Esophagus squamous epithelium (tissue), 5 donors: Measurements from ENCODE around the gene SMU1. TPM values are rescaled to one million over a fixed set of nuclear protein-coding genes. Genes with fewer than 3 reads are reported as not detected.

Experiments
- DNase-seq: peaks from one replicate; lab custom pipeline; 2025; lab: John Stamatoyannopoulos, UW
- H3K27ac ChIP-seq, 4 donors: fragments of 200-600 bp; sonication (generic); one replicate each; pipeline ENCODE4 v1.5.1; 2016 to 2019; ENCODE audit warnings: mild to moderate bottlenecking in 1 of 4
- H3K27me3 ChIP-seq, 4 donors: fragments of 200-600 bp; sonication (generic); 1 replicate in 3 of 4; 2 replicates in 1 of 4; pipeline versions ENCODE4 v1.5.1 to v1.6.0; 2017 to 2021; ENCODE audit warnings: antibody characterized with exemption in 1 of 4
- H3K36me3 ChIP-seq, 3 donors: fragments of 200-600 bp; sonication (generic); one replicate each; pipeline ENCODE4 v1.5.1; 2016 to 2019
- H3K4me1 ChIP-seq, 3 donors: fragments of 200-600 bp; sonication (generic); one replicate each; pipeline ENCODE4 v1.5.1; 2017 to 2019
- H3K4me3 ChIP-seq, 4 donors: fragments of 200-600 bp; sonication (generic); 1 replicate in 3 of 4; 2 replicates in 1 of 4; pipeline ENCODE4 v1.5.1; 2016 to 2019; ENCODE audit warnings: mild to moderate bottlenecking in 2 of 4, moderate library complexity in 1 of 4
- H3K9me3 ChIP-seq, 3 donors: fragments of 200-600 bp; sonication (generic); one replicate each; pipeline ENCODE4 v1.5.1; 2016 to 2019
- POLR2A ChIP-seq, 4 donors: fragments of 450-650 bp; IDR thresholded peaks; one replicate each; pipeline ENCODE4 v1.6.1; 2017; ENCODE audit warnings: antibody characterized with exemption in 4 of 4, mild to moderate bottlenecking in 4 of 4, moderate library complexity in 3 of 4
- WGBS, 2 donors: methylation state at CpG; one replicate each; pipeline ENCODE4 v1.1.5; 2018; 5-methylcytosine and 5-hydroxymethylcytosine counted together
- intact Hi-C: fragments of 100-400 bp; cut with DNase I; formaldehyde crosslinking; loops from one replicate; pipeline ENCODE4 v1.15.0; 2022
- total RNA-seq, 4 donors: library from RNA; depleted of rRNA; stranded (reverse); fragments of >200 nt; gene quantifications; one replicate each; pipeline ENCODE4 v1.1.0, GENCODE V29; 2016
- TF ChIP-seq, protein P1 (sequence below), 6 experiments: fragments of 450-650 bp in 4 of 6; fragments of 200-600 bp in 2 of 6; sonication (generic) in 2 of 6; IDR thresholded peaks; one replicate each; pipeline ENCODE4 v1.5.1; 2016 to 2019; ENCODE audit warnings: antibody characterized with exemption in 6 of 6, mild to moderate bottlenecking in 4 of 6, moderate library complexity in 4 of 6
- donor health status: DM: yes; HTN: yes; CAD: no.

SMU1 gene
- total RNA-seq, 4 donors from 2014 or later, result 9.4 to 19.1 (median 13.6) TPM

DNA sequence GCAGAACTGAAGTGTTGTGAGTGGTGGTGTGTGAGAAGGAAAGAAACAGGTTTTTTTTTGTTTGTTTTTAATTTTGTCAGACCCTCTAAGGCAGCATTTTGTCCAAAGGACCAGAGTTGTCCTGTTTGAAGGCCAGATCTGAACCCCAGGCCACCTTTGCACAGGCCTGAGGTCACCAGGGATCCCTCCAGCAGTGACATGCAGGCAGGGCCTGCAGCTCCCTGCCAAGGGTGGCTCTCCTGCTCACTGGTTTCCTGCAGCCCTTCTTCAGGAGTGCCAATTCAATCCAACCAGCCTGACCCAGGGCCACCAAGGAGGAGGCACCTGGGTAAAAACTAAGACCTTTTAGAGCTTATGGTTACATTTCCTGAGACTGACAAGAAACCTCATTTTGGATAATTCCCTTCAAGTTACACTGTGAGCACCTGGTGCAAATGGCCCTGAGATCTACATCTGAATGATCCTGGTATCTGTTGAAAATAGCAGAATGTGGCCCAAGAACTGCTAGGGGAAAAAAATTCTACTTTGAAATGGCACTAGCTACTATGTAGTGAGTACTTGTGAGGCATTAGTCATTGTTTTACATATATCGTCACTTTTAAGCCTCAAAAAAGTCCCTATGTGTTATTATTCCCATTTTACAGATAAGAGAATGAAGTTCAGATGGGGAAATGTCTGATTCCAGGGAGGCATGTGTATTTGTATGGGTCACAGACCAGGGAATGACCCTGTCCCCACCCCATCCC is 33.5 kb upstream of the SMU1 start:
- no peak overlapping the region for H3K4me3 ChIP-seq
- peaks cover 11 to 24% (median 12%) of the 10 kb centered on the region in 3 donors for H3K4me1 ChIP-seq
- no peak for DNase-seq
- H3K27me3 ChIP-seq, result no peaks in the 10 kb centered on the region
- TF ChIP-seq POLR2A (IDR thresholded peaks at IDR 0.05), result no peak
- TF ChIP-seq, protein P1, sequence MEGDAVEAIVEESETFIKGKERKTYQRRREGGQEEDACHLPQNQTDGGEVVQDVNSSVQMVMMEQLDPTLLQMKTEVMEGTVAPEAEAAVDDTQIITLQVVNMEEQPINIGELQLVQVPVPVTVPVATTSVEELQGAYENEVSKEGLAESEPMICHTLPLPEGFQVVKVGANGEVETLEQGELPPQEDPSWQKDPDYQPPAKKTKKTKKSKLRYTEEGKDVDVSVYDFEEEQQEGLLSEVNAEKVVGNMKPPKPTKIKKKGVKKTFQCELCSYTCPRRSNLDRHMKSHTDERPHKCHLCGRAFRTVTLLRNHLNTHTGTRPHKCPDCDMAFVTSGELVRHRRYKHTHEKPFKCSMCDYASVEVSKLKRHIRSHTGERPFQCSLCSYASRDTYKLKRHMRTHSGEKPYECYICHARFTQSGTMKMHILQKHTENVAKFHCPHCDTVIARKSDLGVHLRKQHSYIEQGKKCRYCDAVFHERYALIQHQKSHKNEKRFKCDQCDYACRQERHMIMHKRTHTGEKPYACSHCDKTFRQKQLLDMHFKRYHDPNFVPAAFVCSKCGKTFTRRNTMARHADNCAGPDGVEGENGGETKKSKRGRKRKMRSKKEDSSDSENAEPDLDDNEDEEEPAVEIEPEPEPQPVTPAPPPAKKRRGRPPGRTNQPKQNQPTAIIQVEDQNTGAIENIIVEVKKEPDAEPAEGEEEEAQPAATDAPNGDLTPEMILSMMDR (IDR thresholded peaks at IDR 0.05), result no peak
- H3K36me3 ChIP-seq, result peaks cover 7 to 56% (median 13%) of the 10 kb centered on the region in 3 donors
- no peaks in the 10 kb centered on the region for H3K9me3 ChIP-seq
- intact Hi-C loops, result no loop called here
- WGBS, 2 donors, result 67 to 80% methylated on average over 1 of the region's 1 CpG
- H3K27ac ChIP-seq, result no peak overlapping the region

DNA sequence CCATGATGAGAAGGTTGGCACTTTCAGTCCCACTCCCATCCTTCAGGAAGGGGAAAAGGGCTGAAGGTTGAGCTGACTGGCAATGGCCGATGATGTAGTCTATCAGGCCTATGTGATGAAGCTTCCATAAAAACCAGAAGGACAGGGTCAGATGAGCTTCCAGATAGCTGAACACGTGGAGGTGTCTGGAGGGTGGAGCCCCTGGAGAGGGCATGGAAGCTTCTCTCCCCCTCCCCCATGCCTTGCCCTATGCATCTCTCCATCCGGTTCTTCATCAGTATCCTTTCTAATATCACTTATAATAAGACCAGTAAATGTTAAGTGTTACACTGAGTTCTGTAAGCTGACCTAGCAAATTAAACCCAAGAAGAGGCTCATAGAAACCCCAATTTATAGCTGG is 32.6 kb upstream of the SMU1 start:
- H3K4me1 ChIP-seq, result peaks cover 11 to 24% (median 12%) of the 10 kb centered on the region in 3 donors
- no peaks in the 10 kb centered on the region for H3K27me3 ChIP-seq
- 69 to 85% methylated on average over 3 of the region's 3 CpGs for WGBS, 2 donors
- DNase-seq, result no peak
- H3K4me3 ChIP-seq, result no peak overlapping the region
- H3K9me3 ChIP-seq, result no peaks in the 10 kb centered on the region
- peaks cover 0 to 47% (median 12%) of the 10 kb centered on the region in 3 donors for H3K36me3 ChIP-seq
- TF ChIP-seq, protein P1 (IDR thresholded peaks at IDR 0.05), result no peak
- TF ChIP-seq POLR2A (IDR thresholded peaks at IDR 0.05), result no peak
- intact Hi-C loops, result no loop called here
- no peak overlapping the region for H3K27ac ChIP-seq

DNA sequence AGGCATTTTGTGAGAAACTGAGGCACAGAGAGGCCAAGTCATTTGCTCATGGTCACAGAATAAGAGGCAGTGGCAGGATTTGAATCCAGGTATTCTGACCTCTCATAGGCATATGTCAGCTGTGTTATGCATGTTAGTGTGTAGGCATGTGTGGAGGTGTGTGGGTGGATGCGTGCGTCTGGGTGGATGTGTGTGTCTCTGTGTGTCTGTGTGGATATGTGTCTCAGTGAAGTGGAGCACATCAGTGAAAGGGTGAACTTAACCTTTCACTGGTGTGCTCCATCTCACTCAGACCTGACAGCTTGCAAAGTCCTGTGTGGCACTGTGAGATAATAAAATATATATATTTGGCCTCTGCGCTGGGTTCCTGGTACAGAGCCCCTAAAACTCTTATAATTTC is 32.0 kb upstream of the SMU1 start:
- 89 to 90% methylated on average over 3 of the region's 3 CpGs for WGBS, 2 donors
- H3K27ac ChIP-seq, result peak overlapping the region in 1 of 4 donors; percentile 84
- no peak for DNase-seq

DNA sequence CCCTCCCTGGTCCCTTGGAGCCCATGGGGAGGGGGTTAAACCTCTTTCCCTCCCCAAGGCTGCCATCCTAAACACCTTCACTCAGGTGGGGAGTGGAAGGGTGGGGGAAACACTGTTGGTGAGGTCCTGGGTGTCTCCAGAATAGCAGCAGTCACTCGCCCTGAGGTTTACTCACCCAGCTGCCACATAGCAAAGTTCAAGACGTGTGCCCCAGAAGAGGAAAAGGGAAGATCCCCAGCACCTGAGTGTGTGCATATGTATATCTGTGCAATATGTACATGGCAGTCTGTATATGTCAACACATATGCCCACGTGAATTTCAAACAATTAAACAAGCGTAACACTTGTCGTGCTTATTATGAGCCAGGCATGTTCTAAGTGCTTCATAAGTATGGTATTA is 31.3 kb upstream of the SMU1 start:
- WGBS, 2 donors, result 55 to 70% methylated on average over 4 to 5 of the region's 5 CpGs
- no peaks in the 10 kb centered on the region for H3K9me3 ChIP-seq
- peaks cover 0 to 34% (median 2%) of the 10 kb centered on the region in 3 donors for H3K36me3 ChIP-seq
- peak overlapping the region; percentile 67 to 84 (median 77) for H3K27ac ChIP-seq
- TF ChIP-seq, protein P1 (IDR thresholded peaks at IDR 0.05), result no peak
- TF ChIP-seq POLR2A (IDR thresholded peaks at IDR 0.05), result no peak
- no peaks in the 10 kb centered on the region for H3K27me3 ChIP-seq
- H3K4me3 ChIP-seq, result no peak overlapping the region
- no peak for DNase-seq
- intact Hi-C loops, result no loop called here
- H3K4me1 ChIP-seq, result peaks cover 11 to 34% (median 12%) of the 10 kb centered on the region in 3 donors

More for the DNA sequence above, 32.0 kb upstream of the SMU1 start:
- Histone ChIP-seq H3K27me3 (no peaks in the 10 kb centered on the region), H3K36me3 (peaks cover 0 to 41% (median 9%) of the 10 kb centered on the region in 3 donors), H3K4me3 (no peak overlapping the region), H3K4me1 (peaks cover 11 to 28% (median 12%) of the 10 kb centered on the region in 3 donors), H3K9me3 (no peaks in the 10 kb centered on the region)
- TF ChIP-seq POLR2A (IDR thresholded peaks at IDR 0.05), result no peak
- TF ChIP-seq, protein P1 (IDR thresholded peaks at IDR 0.05), result no peak
- intact Hi-C loops, result no loop called here
